H1 (cell line): Measurements from ENCODE around the gene LRRC56. TPM values are rescaled to one million over a fixed set of nuclear protein-coding genes. Genes with fewer than 3 reads are reported as not detected.

Experiments
- CBX8 ChIP-seq: fragments of 300-800, 300-1000 bp; sonication (generic); IDR thresholded peaks from 2 replicates; pipeline ENCODE4 v1.7.1; 2016; ENCODE audit warnings: low read depth, low read length, borderline replicate concordance
- CEBPB ChIP-seq: IDR thresholded peaks from 2 replicates; pipeline ENCODE4 v1.6.1; 2012; ENCODE audit warnings: low read depth, low read length
- EP300 ChIP-seq, 2 experiments: IDR thresholded peaks; 1 replicate in 1 of 2; 2 replicates in 1 of 2; pipeline ENCODE4 v1.6.1; 2011 to 2012; ENCODE audit warnings: low read depth in 2 of 2, low read length in 2 of 2, mild to moderate bottlenecking in 2 of 2, borderline replicate concordance in 1 of 2, inconsistent platforms in 1 of 2, moderate library complexity in 1 of 2
- FOSL1 ChIP-seq: IDR thresholded peaks from 2 replicates; pipeline ENCODE4 v1.6.1; 2011; ENCODE audit warnings: mild to moderate bottlenecking, low read depth, low read length, moderate library complexity; ENCODE audit not compliant: insufficient read depth
- GABPA ChIP-seq: IDR thresholded peaks from 2 replicates; pipeline ENCODE4 v1.6.1; 2011; ENCODE audit warnings: mild to moderate bottlenecking, low read length, moderate library complexity, borderline replicate concordance; ENCODE audit not compliant: insufficient read depth
- JUND ChIP-seq: IDR thresholded peaks from 2 replicates; pipeline ENCODE4 v1.6.1; 2011; ENCODE audit warnings: mild to moderate bottlenecking, improper control_type of control experiment, low read length
- POLR2A ChIP-seq, 2 experiments: IDR thresholded peaks; 1 replicate in 1 of 2; 2 replicates in 1 of 2; pipeline ENCODE4 v1.6.1; 2011; ENCODE audit warnings: low read depth in 2 of 2, low read length in 2 of 2, mild to moderate bottlenecking in 2 of 2; ENCODE audit errors: control extremely low read depth in 1 of 2
- RAD21 ChIP-seq, 2 experiments: IDR thresholded peaks in 1 of 2; conservative IDR thresholded peaks in 1 of 2; 2 replicates each; pipeline ENCODE4 v1.6.1; 2011; ENCODE audit warnings: low read depth in 2 of 2, low read length in 2 of 2, improper control_type of control experiment in 1 of 2, inconsistent platforms in 1 of 2, mild to moderate bottlenecking in 1 of 2, moderate library complexity in 1 of 2
- SP2 ChIP-seq: IDR thresholded peaks from 2 replicates; pipeline ENCODE4 v1.6.1; 2012; ENCODE audit warnings: mild to moderate bottlenecking, low read length, inconsistent platforms
- SP4 ChIP-seq: IDR thresholded peaks from 2 replicates; pipeline ENCODE4 v1.6.1; 2012; ENCODE audit warnings: low read length, inconsistent platforms
- polyA plus RNA-seq, 7 experiments: library from polyadenylated mRNA; depleted of rRNA in 3 of 7; stranded (reverse) in 5 of 7; unstranded in 2 of 7; fragments of >200 nt in 5 of 7; fragments of 200-250 nt in 2 of 7; gene quantifications; 1 replicate in 5 of 7; 2 replicates in 1 of 7; 4 replicates in 1 of 7; pipeline versions ENCODE4 v1.2.1 to v1.2.3, GENCODE V29; 2011 to 2013; ENCODE audit warnings: missing spikeins in 2 of 7, mixed read lengths in 2 of 7
- total RNA-seq: library from RNA; stranded (reverse); fragmentation: NEBNext Ultra II Directional; extraction: Animal tissue kit (Norgen Biotek cat#: 25700); gene quantifications from 2 replicates; pipeline ENCODE4 v1.2.1, GENCODE V29; 2021
- TF ChIP-seq, protein P1 (sequence below): IDR thresholded peaks from 2 replicates; pipeline ENCODE4 v1.6.1; 2012; ENCODE audit warnings: inconsistent platforms

The LRRC56 gene
- total and polyA plus RNA-seq, 2 of the 8 experiments (the other 6 are each of a cell fraction or from before 2014, with no cell fraction given), result 0.94 to 1.9 TPM

GRCh38 chr11:550021-550745, 12.9 kb downstream of the LRRC56 start (continued):
- TF ChIP-seq FOSL1, result no peak
- no peak for TF ChIP-seq JUND
- TF ChIP-seq, protein P1, sequence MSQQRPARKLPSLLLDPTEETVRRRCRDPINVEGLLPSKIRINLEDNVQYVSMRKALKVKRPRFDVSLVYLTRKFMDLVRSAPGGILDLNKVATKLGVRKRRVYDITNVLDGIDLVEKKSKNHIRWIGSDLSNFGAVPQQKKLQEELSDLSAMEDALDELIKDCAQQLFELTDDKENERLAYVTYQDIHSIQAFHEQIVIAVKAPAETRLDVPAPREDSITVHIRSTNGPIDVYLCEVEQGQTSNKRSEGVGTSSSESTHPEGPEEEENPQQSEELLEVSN, result no peak
- no peak for TF ChIP-seq CEBPB
- TF ChIP-seq GABPA, result no peak
- TF ChIP-seq POLR2A (IDR thresholded peaks at IDR 0.05; ENCODE audit: control extremely low read depth in 1 of 2, low read depth in 2 of 2, low read length in 2 of 2), result no peak
- TF ChIP-seq CBX8, result no peak
- TF ChIP-seq SP4, result no peak
- no peak for TF ChIP-seq EP300 (IDR thresholded peaks at IDR 0.05; ENCODE audit: borderline replicate concordance in 1 of 2, low read depth in 2 of 2, low read length in 2 of 2)
- no peak for TF ChIP-seq RAD21 (IDR thresholded peaks at IDR 0.05 in 1 of 2, conservative IDR thresholded peaks at IDR 0.05 in 1 of 2; ENCODE audit: low read depth in 2 of 2, low read length in 2 of 2)
- TF ChIP-seq SP2, result no peak
- TF ChIP-seq, all 59 proteins: peak for 0
